Naive thymus-derived CD4-positive, alpha-beta T cell (primary cell): Measurements from ENCODE around the gene ANKRD39. TPM values are rescaled to one million over a fixed set of nuclear protein-coding genes. Genes with fewer than 3 reads are reported as not detected.
A peak's percentile ranks its signal among the peaks of the same experiment; 100 is the strongest.
"Not testable (repeated sequence)": the region's sequence is repeated elsewhere in the genome, so short reads cannot be mapped to it uniquely, and the experiment has no call there.

Experiments used
- ATAC-seq: fragments of 150-1000 bp; cut with Tn5 transposase; 2 replicates; pipeline ENCODE4 v1.10.0; 2021; ENCODE audit warnings: mild to moderate bottlenecking, moderate library complexity
- CTCF ChIA-PET: fragments of 350-600 bp; sonication (Branson Sonifier 250); formaldehyde crosslinking; loops from one replicate; lab custom pipeline; 2021; ENCODE audit warnings: antibody characterized with exemption; lab: Charles Lee
- POLR2A ChIA-PET: fragments of 350-600 bp; sonication (Branson Sonifier 250); formaldehyde crosslinking; loops from one replicate; lab custom pipeline; 2021; ENCODE audit warnings: antibody characterized with exemption, inconsistent platforms; lab: Charles Lee
- DNase-seq, 9 donors: peaks; one replicate each; pipeline versions ENCODE4 v3.0.0 to v3.0.0-alpha.2; 2020 to 2022; ENCODE audit warnings: mixed read lengths in 1 of 9
- H3K27ac ChIP-seq: one replicate; pipeline ENCODE4 v1.7.0; 2013; ENCODE audit warnings: mild to moderate bottlenecking, low read depth, low read length, moderate library complexity
- H3K27me3 ChIP-seq, 2 donors: one replicate each; pipeline ENCODE4 v1.7.0; 2013; ENCODE audit warnings: low read length in 2 of 2, mild to moderate bottlenecking in 2 of 2, moderate library complexity in 2 of 2; ENCODE audit not compliant: control insufficient read depth in 2 of 2, insufficient read depth in 2 of 2
- H3K36me3 ChIP-seq, 3 experiments: 1 replicate in 2 of 3; 2 replicates in 1 of 3; pipeline ENCODE4 v1.7.0; 2013; ENCODE audit warnings: low read length in 3 of 3, mild to moderate bottlenecking in 3 of 3, moderate library complexity in 1 of 3; ENCODE audit not compliant: insufficient read depth in 3 of 3, control insufficient read depth in 2 of 3
- H3K4me1 ChIP-seq, 2 donors: one replicate each; pipeline ENCODE4 v1.7.0; 2013; ENCODE audit warnings: low read length in 2 of 2, mild to moderate bottlenecking in 2 of 2, moderate library complexity in 1 of 2; ENCODE audit not compliant: control insufficient read depth in 2 of 2, insufficient read depth in 2 of 2
- H3K4me3 ChIP-seq: 2 replicates; pipeline ENCODE4 v1.7.0; 2013; ENCODE audit warnings: mild to moderate bottlenecking, low read length
- H3K9me3 ChIP-seq, 3 experiments: 1 replicate in 2 of 3; 2 replicates in 1 of 3; pipeline ENCODE4 v1.7.0; 2013; ENCODE audit warnings: low read length in 3 of 3; ENCODE audit not compliant: control insufficient read depth in 2 of 3
- H3K27ac Mint-ChIP-seq, 9 donors: one replicate each; pipeline ENCODE4 v1.8.0; 2020 to 2022; ENCODE audit warnings: mixed read lengths in 9 of 9, mild to moderate bottlenecking in 8 of 9, moderate library complexity in 5 of 9, inconsistent platforms in 2 of 9
- H3K27me3 Mint-ChIP-seq, 5 donors: one replicate each; pipeline ENCODE4 v1.8.0; 2021 to 2022; ENCODE audit warnings: mixed read lengths in 5 of 5, mild to moderate bottlenecking in 1 of 5
- H3K36me3 Mint-ChIP-seq, 5 donors: one replicate each; pipeline ENCODE4 v1.8.0; 2020 to 2022; ENCODE audit warnings: mixed read lengths in 5 of 5, mild to moderate bottlenecking in 3 of 5, inconsistent platforms in 1 of 5
- H3K4me1 Mint-ChIP-seq, 7 donors: one replicate each; pipeline ENCODE4 v1.8.0; 2020 to 2022; ENCODE audit warnings: mixed read lengths in 7 of 7, mild to moderate bottlenecking in 3 of 7, inconsistent platforms in 1 of 7
- H3K4me3 Mint-ChIP-seq, 10 donors: one replicate each; pipeline ENCODE4 v1.8.0; 2020 to 2022; ENCODE audit warnings: mild to moderate bottlenecking in 10 of 10, mixed read lengths in 10 of 10, moderate library complexity in 6 of 10, inconsistent platforms in 2 of 10
- H3K9me3 Mint-ChIP-seq, 11 donors: one replicate each; pipeline ENCODE4 v1.8.0; 2020 to 2022; ENCODE audit warnings: mixed read lengths in 11 of 11, mild to moderate bottlenecking in 4 of 11, inconsistent platforms in 1 of 11, moderate library complexity in 1 of 11
- intact Hi-C, 2 donors: fragments of 100-400 bp; cut with micrococcal nuclease; formaldehyde crosslinking; loops; one replicate each; pipeline ENCODE4 v1.15.1; 2023
- polyA plus RNA-seq, 2 donors: library from polyadenylated mRNA; unstranded; fragments of 300-500 nt; fragmentation: Illumina TruSeq; gene quantifications; one replicate each; pipeline ENCODE4 v1.2.3, GENCODE V29; 2021
- total RNA-seq, 6 experiments: library from RNA in 5 of 6; stranded (reverse) in 5 of 6; gene quantifications; 1 replicate in 5 of 6; 2 replicates in 1 of 6; pipeline ENCODE4 v1.2.3 and lab custom pipeline; 2021 to 2026

The ANKRD39 gene
- total and polyA plus RNA-seq, 7 experiments from 2014 or later: 12.0 to 38.4 (median 16.4) TPM

DNA sequence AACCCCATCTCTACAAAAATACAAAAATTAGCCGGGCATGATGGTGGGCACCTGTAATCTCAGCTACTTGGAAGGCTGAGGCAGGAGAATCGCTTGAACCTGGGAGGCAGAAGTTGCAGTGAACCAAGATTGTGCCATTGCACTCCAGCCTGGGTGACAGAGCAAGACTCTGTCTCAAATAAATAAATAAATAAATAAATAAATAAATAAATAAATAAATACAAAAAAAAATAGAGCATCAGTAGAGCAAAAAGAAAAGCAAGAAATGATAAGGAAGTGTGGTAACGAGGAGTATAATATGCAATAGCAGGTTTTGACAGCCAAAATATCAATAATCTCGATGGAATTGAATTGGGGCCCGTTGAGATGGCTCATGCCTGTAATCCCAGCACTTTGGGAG, 31.7 kb upstream of the ANKRD39 start:
- H3K4me3 Mint-ChIP-seq, ATAC-seq, H3K27me3 Mint-ChIP-seq, H3K27me3 ChIP-seq, DNase-seq, H3K9me3 Mint-ChIP-seq, H3K36me3 ChIP-seq, H3K9me3 ChIP-seq, CTCF ChIA-PET, H3K4me3 ChIP-seq, H3K27ac ChIP-seq, H3K36me3 Mint-ChIP-seq: not testable (repeated sequence)
- peaks cover 37 to 69% (median 57%) of the 10 kb centered on the region in 7 donors for H3K4me1 Mint-ChIP-seq
- H3K27ac Mint-ChIP-seq: peak overlapping the region in 2 of 9 donors; percentile 43 to 94
- intact Hi-C loops: loop anchor here in 1 of 2 donors (2.0 kb wide), 1 partner anchor 19 kb away; the partner anchor contains the start of gene SEMA4C
- peaks cover 14 to 45% of the 10 kb centered on the region in 2 donors for H3K4me1 ChIP-seq
- POLR2A ChIA-PET: interaction anchor here (0.9 to 6.3 kb wide), 8 partner anchors 9 to 35 kb away, joined by 3 to 38 read pairs (median 8); partner anchors contain the start of gene ANKRD39

DNA sequence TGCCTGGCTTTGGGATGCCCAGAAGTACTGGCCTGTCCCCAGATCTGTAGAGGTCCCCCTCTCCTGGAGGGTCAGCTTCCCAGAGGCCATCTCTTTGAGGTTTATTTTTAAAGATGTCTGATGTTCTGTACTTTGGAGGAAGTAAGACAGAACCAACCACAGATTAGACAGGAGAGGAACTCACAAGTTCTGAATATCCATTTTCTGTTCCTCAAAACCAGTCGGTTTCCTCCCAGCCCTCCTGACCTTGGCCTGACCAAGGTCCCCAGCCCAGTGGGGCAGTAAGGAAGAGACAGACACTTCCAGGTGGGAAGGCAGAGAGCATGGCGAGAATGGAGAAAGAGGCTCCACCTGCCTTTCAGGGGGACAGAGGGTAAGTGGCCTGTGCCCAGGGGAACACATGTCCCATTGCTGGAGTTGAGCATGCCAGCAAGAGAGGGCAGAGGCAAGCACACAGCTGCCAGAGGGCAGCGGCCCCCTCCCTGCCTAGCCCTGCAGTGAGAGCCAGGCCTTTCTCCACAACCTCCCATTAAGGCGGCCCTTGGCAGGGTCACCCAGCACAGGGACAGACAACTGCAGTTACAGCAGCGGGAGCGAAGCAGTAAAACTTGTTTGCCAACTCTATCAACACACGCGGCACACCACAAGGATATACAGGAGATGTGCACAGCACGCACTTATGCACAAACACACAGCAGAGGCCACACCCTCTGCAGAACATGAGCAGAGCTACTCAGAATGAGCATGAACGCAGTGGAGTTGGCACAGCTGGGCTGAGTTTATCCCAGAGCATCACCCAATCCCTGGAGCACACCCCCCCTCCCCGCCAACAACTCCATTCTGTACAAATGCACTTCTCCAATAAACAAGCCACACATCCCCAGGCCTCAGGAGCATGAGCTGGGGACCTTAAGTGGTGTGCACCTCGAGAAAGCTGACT, 30.5 kb upstream of the ANKRD39 start:
- DNase-seq: no peak
- Mint-ChIP-seq H3K27me3 (no peaks in the 10 kb centered on the region), H3K27ac (peak overlapping the region; percentile 49 to 95 (median 86)), H3K36me3 (no peaks in the 10 kb centered on the region), H3K4me1 (peaks cover 37 to 64% (median 53%) of the 10 kb centered on the region in 7 donors), H3K4me3 (peak overlapping the region in 8 of 10 donors; percentile 0 to 60 (median 53)), H3K9me3 (no peaks in the 10 kb centered on the region)
- ChIA-PET POLR2A (interaction anchor here (0.9 to 6.3 kb wide), 14 partner anchors 8 to 63 kb away, joined by 3 to 38 read pairs (median 4); partner anchors contain the start of gene ANKRD39), CTCF (interaction anchor here (0.5 to 1.5 kb wide), 2 partner anchors 31 to 409 kb away, joined by 3 read pairs; partner anchors contain the start of gene ANKRD39)
- Histone ChIP-seq H3K27me3 (no peaks in the 10 kb centered on the region), H3K4me3 (no peak overlapping the region), H3K27ac (no peak overlapping the region), H3K4me1 (peaks cover 14 to 39% of the 10 kb centered on the region in 2 donors), H3K36me3 (no peaks in the 10 kb centered on the region), H3K9me3 (no peaks in the 10 kb centered on the region)
- peak; percentile 63 for ATAC-seq
- intact Hi-C loops: loop anchor here in 1 of 2 donors (2.0 kb wide), 1 partner anchor 18 kb away; the partner anchor contains the start of gene SEMA4C

DNA sequence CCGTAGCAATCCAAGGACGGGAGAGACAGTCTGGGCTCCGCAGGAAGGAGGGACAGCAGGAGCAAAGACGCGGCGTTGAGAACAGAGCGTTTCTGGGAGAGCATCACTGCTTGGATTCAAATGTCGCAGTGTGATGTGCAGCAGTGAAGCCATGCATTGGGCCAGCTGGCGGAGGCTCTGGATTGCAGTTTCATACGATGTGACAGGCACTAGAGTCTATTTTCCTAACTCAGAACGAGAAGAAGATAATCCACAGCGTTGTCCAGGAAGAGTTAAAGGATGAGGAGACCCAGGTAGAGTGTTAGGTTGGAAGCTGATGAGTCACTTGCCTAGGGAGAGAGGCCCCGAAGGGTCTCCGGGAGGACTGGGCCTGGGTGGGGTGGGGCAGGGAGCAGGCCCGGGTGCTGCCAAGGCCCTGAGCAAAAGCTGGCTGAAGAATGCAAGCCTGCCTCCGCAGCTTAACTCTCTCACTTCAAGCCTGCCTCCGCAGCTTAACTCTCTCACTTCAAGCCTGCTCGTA, 29.7 kb upstream of the ANKRD39 start:
- no peaks in the 10 kb centered on the region for H3K27me3 ChIP-seq

DNA sequence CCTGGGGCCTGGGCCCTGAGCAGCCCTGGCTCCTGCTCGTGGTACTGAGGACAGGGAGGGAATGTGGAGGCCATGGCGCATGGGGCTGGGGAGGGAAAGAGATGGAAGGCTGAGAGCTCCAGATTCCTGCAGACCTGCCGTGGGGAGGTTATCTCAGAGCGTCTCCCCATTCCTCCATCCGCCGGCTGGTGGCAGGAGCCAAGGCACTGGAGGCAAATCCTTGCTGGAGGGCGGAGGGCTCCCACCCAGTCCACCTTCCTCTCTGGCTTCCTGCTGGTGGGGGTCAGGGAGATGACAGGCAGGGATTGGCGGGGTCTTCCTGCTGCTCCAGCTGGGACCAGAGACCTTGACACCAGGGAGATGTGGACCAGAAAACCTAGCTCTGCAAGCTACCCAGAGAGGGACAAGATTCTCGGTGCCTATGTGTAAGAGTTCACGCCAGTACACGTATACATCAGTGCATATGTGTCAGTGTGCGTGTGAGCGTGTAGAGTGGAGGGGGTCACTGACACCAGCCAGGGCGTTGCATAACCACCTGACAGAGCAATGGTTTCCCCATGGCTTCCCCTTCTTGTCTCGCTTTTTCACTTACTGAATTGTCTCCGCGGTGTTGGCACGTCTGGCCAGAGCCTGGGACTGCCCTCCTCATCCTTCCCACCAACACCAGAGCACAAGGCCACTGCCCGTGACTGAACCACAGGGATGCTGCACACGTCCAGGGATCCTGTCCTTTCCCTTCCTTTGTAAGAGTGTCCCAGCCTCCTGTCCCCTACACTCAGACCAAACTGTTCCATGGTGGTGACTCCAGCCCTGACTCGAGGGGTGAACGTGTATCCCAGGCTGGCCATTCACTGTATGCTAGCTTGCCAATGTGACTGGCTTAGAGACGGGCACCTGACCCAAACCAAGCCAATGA, 27.9 kb upstream of the ANKRD39 start:
- ChIA-PET POLR2A (interaction anchor here (0.7 to 1.5 kb wide), 5 partner anchors 10 to 41 kb away, joined by 3 to 5 read pairs (median 3); no protein-coding TSS in a partner anchor), CTCF (interaction anchor here (1.4 kb wide), 1 partner anchor 11 kb away, joined by 3 read pairs; no protein-coding TSS in a partner anchor)
- Mint-ChIP-seq H3K4me3 (peak overlapping the region in 1 of 10 donors; percentile 2), H3K4me1 (peaks cover 16 to 37% (median 28%) of the 10 kb centered on the region in 7 donors), H3K27ac (peak overlapping the region in 3 of 9 donors; percentile 32 to 50 (median 47)), H3K36me3 (no peaks in the 10 kb centered on the region), H3K27me3 (peaks cover 0 to 2% (median 0%) of the 10 kb centered on the region in 5 donors), H3K9me3 (no peaks in the 10 kb centered on the region)
- Histone ChIP-seq H3K36me3 (no peaks in the 10 kb centered on the region), H3K4me3 (no peak overlapping the region), H3K27me3 (no peaks in the 10 kb centered on the region), H3K4me1 (peaks cover 0 to 15% of the 10 kb centered on the region in 2 donors), H3K9me3 (no peaks in the 10 kb centered on the region), H3K27ac (no peak overlapping the region)
- DNase-seq (no peak), ATAC-seq (peak; percentile 65)
- intact Hi-C loops: no loop called here

More for the DNA sequence above, 29.7 kb upstream of the ANKRD39 start:
- Mint-ChIP-seq H3K4me1 (peaks cover 31 to 56% (median 46%) of the 10 kb centered on the region in 7 donors), H3K27me3 (no peaks in the 10 kb centered on the region), H3K36me3 (no peaks in the 10 kb centered on the region), H3K9me3 (no peaks in the 10 kb centered on the region), H3K27ac (peak overlapping the region in 7 of 9 donors; percentile 8 to 95 (median 77)), H3K4me3 (peak overlapping the region in 2 of 10 donors; percentile 49 to 55)
- CTCF ChIA-PET: interaction anchor here (1.5 kb wide), 1 partner anchor 30 kb away, joined by 3 read pairs; the partner anchor contains the start of gene ANKRD39
- intact Hi-C loops: loop anchor here in 1 of 2 donors (2.0 kb wide), 1 partner anchor 17 kb away; the partner anchor contains the start of gene SEMA4C
- POLR2A ChIA-PET: interaction anchor here (0.9 to 6.3 kb wide), 8 partner anchors 11 to 64 kb away, joined by 3 to 38 read pairs (median 4); no protein-coding TSS in a partner anchor
- peaks cover 14 to 34% of the 10 kb centered on the region in 2 donors for H3K4me1 ChIP-seq
- DNase-seq (no peak), ATAC-seq (no peak)
- no peak overlapping the region for H3K27ac ChIP-seq
- no peak overlapping the region for H3K4me3 ChIP-seq
- no peaks in the 10 kb centered on the region for H3K36me3 ChIP-seq
- H3K9me3 ChIP-seq: no peaks in the 10 kb centered on the region

DNA sequence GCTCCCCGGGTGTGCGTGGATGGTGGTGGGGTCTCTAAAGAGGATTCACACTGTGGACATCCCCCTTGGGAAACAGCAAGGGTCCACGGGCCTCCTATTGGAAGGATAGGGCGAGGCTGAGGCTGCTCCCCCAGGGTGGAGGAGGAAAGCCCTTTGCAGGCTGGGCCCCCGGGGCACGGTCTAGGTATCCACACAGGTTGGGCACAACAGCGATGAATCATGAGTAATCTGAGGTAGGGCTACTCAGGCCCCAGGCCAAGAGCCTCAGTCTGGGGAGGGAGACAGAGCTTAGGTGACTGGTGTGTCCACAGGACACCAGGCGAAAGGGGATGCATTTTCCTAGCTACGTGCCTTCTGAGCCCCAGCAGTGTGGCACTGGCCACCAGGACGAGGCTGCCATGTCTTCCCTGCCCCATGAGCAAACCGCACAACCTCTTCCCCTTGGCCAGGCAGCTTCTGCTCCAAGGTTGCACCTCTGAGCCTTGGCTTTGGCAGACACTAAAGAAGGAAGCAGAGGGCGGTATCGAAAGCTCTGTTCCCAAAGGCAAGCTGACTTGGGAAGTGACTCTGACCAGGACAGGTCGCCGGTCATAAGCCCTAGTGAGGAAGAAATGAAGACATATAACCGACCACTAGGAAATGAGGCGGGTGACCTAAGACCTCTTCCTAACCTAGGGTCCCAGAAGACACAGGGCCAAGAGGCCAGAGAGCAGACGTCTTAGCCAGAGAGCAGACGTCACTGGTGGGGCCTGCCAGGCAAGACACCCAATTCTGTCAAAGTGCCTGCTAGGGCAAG, 26.7 kb upstream of the ANKRD39 start:
- Mint-ChIP-seq H3K36me3 (no peaks in the 10 kb centered on the region), H3K27ac (peak overlapping the region in 1 of 9 donors; percentile 32), H3K4me3 (no peak overlapping the region), H3K9me3 (peaks cover 0 to 2% (median 0%) of the 10 kb centered on the region in 11 donors), H3K27me3 (peaks cover 0 to 2% (median 0%) of the 10 kb centered on the region in 5 donors), H3K4me1 (peaks cover 12 to 32% (median 22%) of the 10 kb centered on the region in 7 donors)
- no peak overlapping the region for H3K4me3 ChIP-seq
- no peak overlapping the region for H3K27ac ChIP-seq
- DNase-seq (no peak), ATAC-seq (no peak)
- peaks cover 0 to 14% of the 10 kb centered on the region in 2 donors for H3K4me1 ChIP-seq
- no peaks in the 10 kb centered on the region for H3K36me3 ChIP-seq
- ChIA-PET POLR2A (interaction anchor here (1.0 to 1.5 kb wide), 5 partner anchors 9 to 42 kb away, joined by 3 to 5 read pairs (median 3); no protein-coding TSS in a partner anchor), CTCF (interaction anchor here (1.0 to 1.4 kb wide), 2 partner anchors 10 to 27 kb away, joined by 3 to 4 read pairs; partner anchors contain the start of gene ANKRD39)
- no peaks in the 10 kb centered on the region for H3K9me3 ChIP-seq
- H3K27me3 ChIP-seq: no peaks in the 10 kb centered on the region
- intact Hi-C loops: no loop called here
